Gastroesophageal sphincter (tissue), 4 donors: ENCODE data around the gene NKAIN2. TPM values are rescaled to one million over a fixed set of nuclear protein-coding genes. Genes with fewer than 3 reads are reported as not detected.

ENCODE experiments used
- ATAC-seq: fragments of 150-250 bp; one replicate; pipeline ENCODE4 v1.9.1; 2016; ENCODE audit warnings: mild to moderate bottlenecking, moderate library complexity
- H3K27ac ChIP-seq, 4 donors: fragments of 200-600 bp; sonication (generic) in 3 of 4; 1 replicate in 3 of 4; 2 replicates in 1 of 4; pipeline ENCODE4 v1.5.1; 2016 to 2019
- H3K27me3 ChIP-seq: fragments of 200-600 bp; sonication (generic); one replicate; pipeline ENCODE4 v1.5.1; 2019
- H3K36me3 ChIP-seq, 2 donors: fragments of 200-600 bp; sonication (generic); one replicate each; pipeline ENCODE4 v1.5.1; 2019; ENCODE audit warnings: control low read depth in 1 of 2
- H3K4me1 ChIP-seq, 3 donors: fragments of 200-600 bp; sonication (generic); 1 replicate in 2 of 3; 2 replicates in 1 of 3; pipeline ENCODE4 v1.5.1; 2016 to 2019; ENCODE audit warnings: control low read depth in 2 of 3
- H3K4me3 ChIP-seq, 2 donors: fragments of 200-600 bp; sonication (generic); one replicate each; pipeline ENCODE4 v1.5.1; 2019; ENCODE audit warnings: mild to moderate bottlenecking in 1 of 2, moderate library complexity in 1 of 2
- H3K9me3 ChIP-seq, 3 donors: fragments of 200-600 bp; sonication (generic); one replicate each; pipeline ENCODE4 v1.5.1; 2017 to 2019; ENCODE audit warnings: control low read depth in 2 of 3
- EP300 ChIP-seq: sonication (generic); formaldehyde crosslinking; IDR thresholded peaks from one replicate; pipeline ENCODE4 v1.6.1; 2017; ENCODE audit warnings: antibody characterized with exemption, mild to moderate bottlenecking
- POLR2A ChIP-seq, 2 donors: fragments of 450-650 bp; IDR thresholded peaks; one replicate each; pipeline ENCODE4 v1.6.1; 2017; ENCODE audit warnings: antibody characterized with exemption in 2 of 2, mild to moderate bottlenecking in 2 of 2, moderate library complexity in 1 of 2
- POLR2AphosphoS5 ChIP-seq: sonication (generic); formaldehyde crosslinking; IDR thresholded peaks from one replicate; pipeline ENCODE4 v1.6.1; 2017; ENCODE audit warnings: antibody characterized with exemption
- WGBS, 2 donors: methylation state at CpG; one replicate each; pipeline ENCODE4 v1.1.5; 2018; ENCODE audit warnings: low coverage in 1 of 2; 5-methylcytosine and 5-hydroxymethylcytosine counted together
- total RNA-seq, 4 donors: library from RNA; depleted of rRNA; stranded (reverse); fragments of >200 nt; gene quantifications; one replicate each; pipeline ENCODE4 v1.1.0, GENCODE V29; 2016
- TF ChIP-seq, protein P1 (sequence below), 4 experiments: fragments of 200-600 bp in 2 of 4; fragments of 450-650 bp in 2 of 4; sonication (generic) in 1 of 4; IDR thresholded peaks; one replicate each; pipeline ENCODE4 v1.5.1; 2017 to 2019; ENCODE audit warnings: antibody characterized with exemption in 4 of 4, mild to moderate bottlenecking in 2 of 4, moderate library complexity in 2 of 4

Gene NKAIN2
- total RNA-seq, 4 donors from 2014 or later, result 0.23 to 3.2 TPM; not detected in 2

DNA sequence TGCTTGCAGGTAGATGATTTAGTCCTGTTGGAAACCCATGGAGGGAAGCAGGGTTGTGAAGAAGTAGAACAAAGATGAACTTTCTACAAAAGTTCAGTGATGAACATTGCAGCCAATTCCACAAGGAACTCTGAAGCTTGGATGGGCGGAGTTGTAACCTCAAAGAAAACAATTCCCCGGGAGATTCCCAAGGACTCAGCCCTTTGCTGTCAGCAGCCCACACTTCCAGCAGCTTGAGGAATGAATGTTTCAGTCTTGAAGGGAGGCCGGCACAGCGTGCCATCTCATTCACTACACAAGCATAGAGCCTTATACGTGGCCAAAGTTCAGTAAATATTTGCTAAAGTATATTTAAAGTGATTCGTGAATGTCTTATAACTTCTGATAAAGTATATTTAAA lies 269.4 kb downstream of the NKAIN2 start:
- Histone ChIP-seq H3K4me3 (no peak overlapping the region), H3K27me3 (no peaks in the 10 kb centered on the region), H3K36me3 (no peaks in the 10 kb centered on the region), H3K9me3 (no peaks in the 10 kb centered on the region), H3K27ac (no peak overlapping the region), H3K4me1 (no peaks in the 10 kb centered on the region)
- whole genome bisulfite sequencing, 2 donors, result 20 to 33% methylated on average over 6 of the region's 6 CpGs
- ATAC-seq, result no peak
- TF ChIP-seq POLR2AphosphoS5 (no peak), POLR2A (IDR thresholded peaks at IDR 0.05) (no peak)

DNA sequence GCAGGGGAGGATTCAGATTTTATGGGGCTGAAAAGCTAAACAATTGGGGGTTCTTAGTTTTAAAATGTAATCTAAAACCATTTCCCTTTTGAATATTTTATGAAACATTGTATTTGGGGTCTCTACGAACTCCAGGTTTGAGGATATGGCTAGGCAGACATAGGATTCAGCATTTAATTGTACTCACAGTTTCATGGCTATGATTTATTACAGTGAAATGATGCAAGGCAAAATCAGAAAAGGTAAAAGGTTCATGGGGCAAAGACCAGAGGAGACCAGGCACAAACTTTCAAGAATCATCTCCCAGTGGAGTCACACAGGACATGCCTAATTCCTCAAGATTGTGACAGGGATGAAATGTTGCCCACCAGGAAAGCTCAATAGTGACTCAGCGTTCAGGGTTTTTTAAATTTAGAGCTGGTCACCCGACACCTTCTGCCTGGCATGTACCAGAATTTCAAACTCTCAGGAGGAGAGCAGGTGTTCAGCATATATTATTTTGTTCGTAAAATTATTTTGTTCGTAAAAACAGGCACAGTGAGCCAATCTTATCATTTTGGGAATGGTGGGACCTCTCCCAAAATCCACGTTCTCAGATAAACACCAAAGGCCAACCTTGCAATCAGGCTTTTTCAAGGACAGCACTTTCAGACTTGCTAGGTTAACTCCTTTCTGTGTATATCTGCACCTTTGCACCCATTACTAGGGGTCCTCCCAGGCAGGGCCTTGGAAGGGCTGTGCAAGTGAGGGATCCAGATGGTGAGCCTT lies 270.3 kb downstream of the NKAIN2 start:
- 71 to 85% methylated on average over 1 to 6 of the region's 6 CpGs for WGBS, 2 donors
- no peak for ATAC-seq
- TF ChIP-seq POLR2AphosphoS5 (no peak), EP300 (no peak), POLR2A (IDR thresholded peaks at IDR 0.05) (no peak)
- TF ChIP-seq, protein P1, sequence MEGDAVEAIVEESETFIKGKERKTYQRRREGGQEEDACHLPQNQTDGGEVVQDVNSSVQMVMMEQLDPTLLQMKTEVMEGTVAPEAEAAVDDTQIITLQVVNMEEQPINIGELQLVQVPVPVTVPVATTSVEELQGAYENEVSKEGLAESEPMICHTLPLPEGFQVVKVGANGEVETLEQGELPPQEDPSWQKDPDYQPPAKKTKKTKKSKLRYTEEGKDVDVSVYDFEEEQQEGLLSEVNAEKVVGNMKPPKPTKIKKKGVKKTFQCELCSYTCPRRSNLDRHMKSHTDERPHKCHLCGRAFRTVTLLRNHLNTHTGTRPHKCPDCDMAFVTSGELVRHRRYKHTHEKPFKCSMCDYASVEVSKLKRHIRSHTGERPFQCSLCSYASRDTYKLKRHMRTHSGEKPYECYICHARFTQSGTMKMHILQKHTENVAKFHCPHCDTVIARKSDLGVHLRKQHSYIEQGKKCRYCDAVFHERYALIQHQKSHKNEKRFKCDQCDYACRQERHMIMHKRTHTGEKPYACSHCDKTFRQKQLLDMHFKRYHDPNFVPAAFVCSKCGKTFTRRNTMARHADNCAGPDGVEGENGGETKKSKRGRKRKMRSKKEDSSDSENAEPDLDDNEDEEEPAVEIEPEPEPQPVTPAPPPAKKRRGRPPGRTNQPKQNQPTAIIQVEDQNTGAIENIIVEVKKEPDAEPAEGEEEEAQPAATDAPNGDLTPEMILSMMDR (IDR thresholded peaks at IDR 0.05), result no peak
- H3K9me3 ChIP-seq, result no peaks in the 10 kb centered on the region
- no peak overlapping the region for H3K27ac ChIP-seq
- H3K4me1 ChIP-seq, result no peaks in the 10 kb centered on the region
- no peaks in the 10 kb centered on the region for H3K36me3 ChIP-seq
- H3K27me3 ChIP-seq, result no peaks in the 10 kb centered on the region
- no peak overlapping the region for H3K4me3 ChIP-seq

DNA sequence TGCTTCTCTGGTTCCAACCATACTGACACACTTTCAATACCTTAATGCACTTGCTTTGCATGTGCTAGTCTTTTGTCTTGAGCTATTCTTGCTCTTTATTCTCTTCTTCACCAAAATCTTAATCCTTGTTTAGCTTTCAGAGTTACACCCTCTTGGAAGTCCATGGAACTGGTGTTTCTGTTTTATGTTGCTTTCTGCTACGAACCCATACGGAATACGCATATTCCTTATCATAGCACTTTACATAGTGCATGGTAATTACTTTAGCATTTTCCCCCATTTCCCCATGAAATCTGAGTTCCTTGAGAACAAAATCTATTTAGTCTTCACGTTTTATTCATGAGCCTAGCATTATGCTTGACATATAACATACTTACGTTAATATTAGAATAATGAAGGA lies 270.9 kb downstream of the NKAIN2 start:
- 86 to 90% methylated on average over 5 of the region's 5 CpGs for whole genome bisulfite sequencing, 2 donors
- ATAC-seq, result no peak
- TF ChIP-seq, protein P1 (IDR thresholded peaks at IDR 0.05), result no peak
- no peak for TF ChIP-seq POLR2AphosphoS5
- TF ChIP-seq EP300, result no peak
- TF ChIP-seq POLR2A (IDR thresholded peaks at IDR 0.05), result no peak
- no peak overlapping the region for H3K27ac ChIP-seq
- H3K4me1 ChIP-seq, result no peaks in the 10 kb centered on the region
- H3K36me3 ChIP-seq, result no peaks in the 10 kb centered on the region
- H3K9me3 ChIP-seq, result no peaks in the 10 kb centered on the region
- H3K27me3 ChIP-seq, result no peaks in the 10 kb centered on the region
- no peak overlapping the region for H3K4me3 ChIP-seq

DNA sequence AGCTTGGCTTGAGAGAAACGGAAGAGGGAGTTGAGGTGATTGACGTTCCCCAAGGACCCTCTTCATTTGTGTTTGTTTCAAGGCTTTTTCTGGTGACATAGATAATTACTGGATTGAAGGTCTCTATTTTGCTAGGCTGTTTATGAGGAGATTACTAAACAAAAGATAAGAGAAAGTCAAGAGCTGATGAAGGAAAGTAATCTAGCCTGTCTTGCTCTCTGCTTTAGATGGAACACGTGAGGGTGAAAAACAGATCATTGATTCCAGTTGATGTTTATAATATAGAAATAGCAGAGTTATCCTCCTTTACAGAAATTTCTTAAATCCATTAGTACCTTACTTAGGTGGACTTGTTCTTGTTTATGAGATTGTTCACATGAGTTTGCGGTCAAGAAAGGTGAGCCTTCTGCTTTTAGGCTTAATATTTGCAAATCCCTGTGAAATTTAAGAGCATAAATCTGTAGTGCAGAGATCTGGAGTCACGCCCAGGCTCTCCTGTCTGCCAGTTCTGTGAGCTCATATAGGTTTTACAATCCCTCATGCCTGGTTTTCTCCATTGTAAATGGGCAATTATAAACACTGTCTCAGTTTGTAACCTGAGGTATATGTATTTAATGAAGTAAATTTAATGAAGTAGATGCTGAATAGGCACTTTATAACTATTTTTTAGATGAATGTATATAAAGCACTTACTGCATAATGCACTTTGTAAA lies 272.8 kb downstream of the NKAIN2 start:
- Histone ChIP-seq H3K9me3 (no peaks in the 10 kb centered on the region), H3K36me3 (no peaks in the 10 kb centered on the region), H3K4me3 (no peak overlapping the region), H3K27me3 (no peaks in the 10 kb centered on the region), H3K27ac (no peak overlapping the region), H3K4me1 (no peaks in the 10 kb centered on the region)
- WGBS, 2 donors, result 26 to 68% methylated on average over 5 of the region's 5 CpGs
- TF ChIP-seq EP300 (no peak), POLR2A (IDR thresholded peaks at IDR 0.05) (no peak), POLR2AphosphoS5 (no peak)
- TF ChIP-seq, protein P1 (IDR thresholded peaks at IDR 0.05), result no peak
- ATAC-seq, result no peak

DNA sequence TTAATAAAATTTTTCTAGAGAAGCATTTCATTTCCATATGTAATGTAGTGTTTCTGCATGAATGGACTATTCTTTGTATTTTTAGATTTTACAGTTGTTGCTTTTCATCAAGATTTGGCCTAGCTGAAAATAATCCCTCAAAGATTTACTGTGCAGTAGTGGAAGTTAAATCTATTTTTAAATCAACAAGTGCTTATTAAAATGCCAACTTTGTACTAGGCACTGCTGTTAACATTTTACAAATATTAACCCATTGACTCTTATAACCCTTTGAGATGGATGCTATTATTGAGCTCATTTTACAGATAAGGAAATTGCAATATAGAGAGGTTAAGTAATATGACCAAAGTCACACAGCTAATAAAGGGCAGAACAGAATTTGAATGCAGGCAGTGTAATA lies 274.5 kb downstream of the NKAIN2 start:
- Histone ChIP-seq H3K4me1 (no peaks in the 10 kb centered on the region), H3K27ac (no peak overlapping the region), H3K4me3 (no peak overlapping the region), H3K36me3 (no peaks in the 10 kb centered on the region), H3K27me3 (no peaks in the 10 kb centered on the region), H3K9me3 (no peaks in the 10 kb centered on the region)
- TF ChIP-seq EP300 (no peak), POLR2A (IDR thresholded peaks at IDR 0.05) (no peak), POLR2AphosphoS5 (no peak)
- TF ChIP-seq, protein P1 (IDR thresholded peaks at IDR 0.05), result no peak
- ATAC-seq, result no peak
